GM12878 (cell line): ENCODE data around the gene RREB1. TPM values are rescaled to one million over a fixed set of nuclear protein-coding genes. Genes with fewer than 3 reads are reported as not detected.
A peak's percentile ranks its signal among the peaks of the same experiment; 100 is the strongest.

Experiments used
- ATAC-seq: fragments of 200-7000 bp; cut with Tn5 transposase; 3 replicates; pipeline ENCODE4 v1.9.1; 2020; ENCODE audit warnings: mild to moderate bottlenecking, moderate library complexity
- BruUV-seq: library from RNA; stranded (reverse); fragments of 400-500 nt; replicated peaks from 2 replicates; lab custom pipeline; 2021; lab: Mats Ljungman, UMichigan
- CTCF ChIA-PET: fragments of 300-600 bp; sonication (Branson Sonifier 250); formaldehyde crosslinking; extraction: SDS; loops from one replicate; lab custom pipeline; 2021; ENCODE audit warnings: inconsistent platforms; lab: Yijun Ruan, JAX
- POLR2A ChIA-PET: fragments of 350-600 bp; formaldehyde crosslinking; extraction: SDS; loops from one replicate; lab custom pipeline; 2021; ENCODE audit warnings: inconsistent platforms; lab: Charles Lee
- RAD21 ChIA-PET: fragments of 300-600 bp; sonication (Branson Sonifier 250); formaldehyde crosslinking; loops from one replicate; lab custom pipeline; 2023; ENCODE audit warnings: antibody characterized with exemption; ENCODE audit not compliant: unreplicated experiment; lab: Charles Lee
- SMC1A ChIA-PET: fragments of 300-600 bp; sonication (Branson Sonifier 250); formaldehyde crosslinking; loops from one replicate; lab custom pipeline; 2023; ENCODE audit not compliant: unreplicated experiment, uncharacterized antibody; lab: Charles Lee
- DNase-seq: peaks from one replicate; pipeline ENCODE4 v3.0.0-alpha.2; 2011; ENCODE audit warnings: low read depth, low spot score
- FAIRE-seq: peaks from 3 replicates; lab custom pipeline; 2011; peaks lifted over from hg19 to GRCh38; lab: Jason Lieb, UNC
- H2AFZ ChIP-seq: 2 replicates; pipeline ENCODE4 v1.6.0; 2011; ENCODE audit warnings: low read depth, low read length, control low read depth; ENCODE audit not compliant: control insufficient read depth
- H3K27ac ChIP-seq: 2 replicates; pipeline ENCODE4 v1.5.1; 2011; ENCODE audit warnings: control low read depth; ENCODE audit not compliant: control insufficient read depth, insufficient read depth
- H3K27me3 ChIP-seq, 2 experiments: replicated peaks in 1 of 2; 2 replicates each; pipeline versions ENCODE4 v1.6.0 to v1.6.1; 2011; ENCODE audit warnings: low read length in 1 of 2; ENCODE audit not compliant: control insufficient read depth in 2 of 2, insufficient read depth in 2 of 2
- H3K36me3 ChIP-seq, 2 experiments: 2 replicates each; pipeline ENCODE4 v1.5.1; 2011; ENCODE audit warnings: low read length in 1 of 2; ENCODE audit not compliant: control insufficient read depth in 2 of 2, insufficient read depth in 2 of 2
- H3K4me1 ChIP-seq: 2 replicates; pipeline ENCODE4 v1.6.1; 2011; ENCODE audit warnings: mild to moderate bottlenecking, low read length, moderate library complexity, mixed read lengths; ENCODE audit not compliant: control insufficient read depth, insufficient read depth
- H3K4me2 ChIP-seq: 2 replicates; pipeline ENCODE4 v1.6.0; 2011; ENCODE audit warnings: control low read depth; ENCODE audit not compliant: control insufficient read depth, insufficient read depth
- H3K4me3 ChIP-seq: fragments of 200-600 bp; sonication (generic); 2 replicates; pipeline ENCODE4 v1.5.1; 2016
- H3K79me2 ChIP-seq: 2 replicates; pipeline ENCODE4 v1.6.0; 2011; ENCODE audit warnings: low read length; ENCODE audit not compliant: control insufficient read depth, insufficient read depth
- H3K9ac ChIP-seq: 2 replicates; pipeline ENCODE4 v1.8.0; 2011; ENCODE audit warnings: low read length, control low read depth, mixed read lengths; ENCODE audit not compliant: control insufficient read depth, insufficient read depth
- H3K9me3 ChIP-seq: replicated peaks from 3 replicates; pipeline ENCODE4 v1.5.1; 2011; ENCODE audit warnings: mild to moderate bottlenecking, low read length; ENCODE audit not compliant: control insufficient read depth, insufficient read depth
- H4K20me1 ChIP-seq: 2 replicates; pipeline ENCODE4 v1.6.0; 2011; ENCODE audit not compliant: control insufficient read depth, insufficient read depth
- CUX1 ChIP-seq: IDR thresholded peaks from 2 replicates; pipeline ENCODE4 v1.6.1; 2012; ENCODE audit warnings: improper control_type of control experiment, low read depth, low read length; ENCODE audit not compliant: insufficient replicate concordance
- HDAC6 ChIP-seq: fragments of 200-600 bp; sonication (generic); IDR thresholded peaks from one replicate; pipeline ENCODE4 v1.8.0; 2017; ENCODE audit warnings: antibody characterized with exemption; ENCODE audit not compliant: unreplicated experiment
- IKZF1 ChIP-seq: fragments of 450-650 bp; conservative IDR thresholded peaks from 2 replicates; pipeline ENCODE4 v1.6.1; 2017; ENCODE audit warnings: antibody characterized with exemption, mild to moderate bottlenecking
- MYC ChIP-seq: IDR thresholded peaks from 2 replicates; pipeline ENCODE4 v1.6.1; 2011; ENCODE audit warnings: mild to moderate bottlenecking, low read length, moderate library complexity, inconsistent platforms; ENCODE audit not compliant: insufficient read depth, insufficient replicate concordance, insufficient read length, severe bottlenecking
- RAD21 ChIP-seq: IDR thresholded peaks from 2 replicates; pipeline ENCODE4 v1.6.1; 2011; ENCODE audit warnings: mild to moderate bottlenecking, low read depth, low read length, moderate library complexity; ENCODE audit not compliant: insufficient read depth
- RB1 ChIP-seq: fragments of 450-650 bp; formaldehyde crosslinking; IDR thresholded peaks from 2 replicates; pipeline ENCODE4 v1.6.1; 2017; ENCODE audit warnings: mild to moderate bottlenecking, borderline replicate concordance
- SUZ12 ChIP-seq: fragments of 200-600 bp; sonication (generic); IDR thresholded peaks from one replicate; pipeline ENCODE4 v1.6.1; 2018; ENCODE audit warnings: antibody characterized with exemption, mild to moderate bottlenecking; ENCODE audit not compliant: unreplicated experiment
- TAF1 ChIP-seq: IDR thresholded peaks from 2 replicates; pipeline ENCODE4 v1.6.1; 2011; ENCODE audit warnings: mild to moderate bottlenecking, low read depth, low read length, borderline replicate concordance
- USF2 ChIP-seq: IDR thresholded peaks from 2 replicates; pipeline ENCODE4 v1.6.1; 2011; ENCODE audit warnings: low read depth, low read length, improper control_type of control experiment, borderline replicate concordance
- ZNF207 ChIP-seq: fragments of 450-650 bp; IDR thresholded peaks from 2 replicates; pipeline ENCODE4 v1.6.1; 2014; ENCODE audit warnings: antibody characterized with exemption, mild to moderate bottlenecking, borderline replicate concordance
- ZNF217 ChIP-seq: fragments of 450-650 bp; IDR thresholded peaks from 2 replicates; pipeline ENCODE4 v1.6.1; 2017; ENCODE audit warnings: antibody characterized with exemption, mild to moderate bottlenecking
- ZNF592 ChIP-seq: fragments of 450-650 bp; IDR thresholded peaks from 2 replicates; pipeline ENCODE4 v1.6.1; 2017; ENCODE audit warnings: mild to moderate bottlenecking, moderate library complexity
- ZZZ3 ChIP-seq: IDR thresholded peaks from 2 replicates; pipeline ENCODE4 v1.6.1; 2011; ENCODE audit warnings: low read depth; ENCODE audit not compliant: control insufficient read depth, insufficient read length
- in situ Hi-C: fragments of 300-500 bp; cut with MboI; formaldehyde crosslinking; loops from 9 replicates; pipeline ENCODE4 v1.14.3; 2018; ENCODE audit warnings: mixed read lengths
- intact Hi-C: fragments of 100-400 bp; cut with micrococcal nuclease; formaldehyde crosslinking; loops from one replicate; pipeline ENCODE4 v1.14.2; 2022; ENCODE audit not compliant: unreplicated experiment
- polyA plus RNA-seq, 11 experiments: library from polyadenylated mRNA; depleted of rRNA in 4 of 11; unstranded in 6 of 11; stranded (reverse) in 5 of 11; fragments of >200 nt; fragmentation: Nextera tagmentation in 4 of 11; fragmentation: Illumina TruSeq in 1 of 11; extraction: Ambion mirVana in 4 of 11; extraction: Trizol in 1 of 11; gene quantifications; 1 replicate in 1 of 11; 2 replicates in 10 of 11; pipeline versions ENCODE4 v1.2.1 to v1.2.3, GENCODE V29; 2011 to 2016; ENCODE audit warnings: inconsistent platforms in 2 of 11, missing spikeins in 2 of 11, low read depth in 1 of 11
- total RNA-seq, 4 experiments: library from RNA; depleted of rRNA in 3 of 4; stranded (reverse); fragments of >200 nt in 3 of 4; fragmentation: Illumina TruSeq in 1 of 4; extraction: Trizol in 1 of 4; gene quantifications; 2 replicates each; pipeline versions ENCODE4 v1.2.1 to v1.2.3, GENCODE V29; 2013 to 2021

The RREB1 gene
- total and polyA plus RNA-seq, 10 of the 15 experiments (the other 5 are each of a cell fraction or from before 2014, with no cell fraction given) = 1.9 to 30.3 (median 8.6) TPM

GRCh38 chr6:7135755-7136154 lies 28.0 kb downstream of the RREB1 start:
- ChIA-PET SMC1A (interaction anchor here (0.6 to 14.1 kb wide), 26 partner anchors 9 to 451 kb away, joined by 3 to 256 read pairs (median 4); no protein-coding TSS in a partner anchor), CTCF (interaction anchor here (0.7 to 7.7 kb wide), 11 partner anchors 16 to 106 kb away, joined by 3 to 63 read pairs (median 3); no protein-coding TSS in a partner anchor), RAD21 (interaction anchor here (0.9 to 6.0 kb wide), 10 partner anchors 9 to 62 kb away, joined by 3 to 87 read pairs (median 12); no protein-coding TSS in a partner anchor), POLR2A (interaction anchor here (0.7 to 2.3 kb wide), 9 partner anchors 10 to 103 kb away, joined by 3 to 15 read pairs (median 7); no protein-coding TSS in a partner anchor)
- Histone ChIP-seq H3K9ac (no peak overlapping the region), H3K27me3 (no peaks in the 10 kb centered on the region), H3K4me3 (peak overlapping the region; percentile 41), H3K9me3 (no peaks in the 10 kb centered on the region), H2AFZ (no peak overlapping the region), H3K4me1 (peaks cover 77% of the 10 kb centered on the region), H3K27ac (peak overlapping the region; percentile 88), H3K79me2 (peaks cover 94% of the 10 kb centered on the region), H3K4me2 (peak overlapping the region; percentile 80), H4K20me1 (no peaks in the 10 kb centered on the region), H3K36me3 (peaks cover 1 to 2% of the 10 kb centered on the region in 2 experiments; a peak in 2 of 4 replicates)
- DNase-seq (no peak), ATAC-seq (peak; percentile 64), FAIRE-seq (peak; percentile 75)
- in situ Hi-C loops (no loop called here), intact Hi-C loops (loop anchor here (2.0 kb wide), 1 partner anchor 23 kb away; no protein-coding TSS in a partner anchor)
- BruUV-seq = no TSS peak
- no peak for TF ChIP-seq RAD21
- TF ChIP-seq SUZ12 = no peak
- TF ChIP-seq CUX1 = peak; percentile 28
- TF ChIP-seq TAF1 = no peak
- TF ChIP-seq MYC = no peak
- no peak for TF ChIP-seq ZZZ3
- TF ChIP-seq ZNF217 = peak; percentile 57; the same call in 1 of the 2 replicates
- TF ChIP-seq HDAC6 = no peak
- peak; percentile 57; the same call in 1 of the 2 replicates for TF ChIP-seq USF2
- no peak for TF ChIP-seq RB1
- TF ChIP-seq IKZF1 = peak; percentile 53; the same call in 1 of the 2 replicates
- no peak for TF ChIP-seq ZNF592
- TF ChIP-seq ZNF207 = no peak
